ENCODE results near the gene E2F8.

E2F8 gene

DNA sequence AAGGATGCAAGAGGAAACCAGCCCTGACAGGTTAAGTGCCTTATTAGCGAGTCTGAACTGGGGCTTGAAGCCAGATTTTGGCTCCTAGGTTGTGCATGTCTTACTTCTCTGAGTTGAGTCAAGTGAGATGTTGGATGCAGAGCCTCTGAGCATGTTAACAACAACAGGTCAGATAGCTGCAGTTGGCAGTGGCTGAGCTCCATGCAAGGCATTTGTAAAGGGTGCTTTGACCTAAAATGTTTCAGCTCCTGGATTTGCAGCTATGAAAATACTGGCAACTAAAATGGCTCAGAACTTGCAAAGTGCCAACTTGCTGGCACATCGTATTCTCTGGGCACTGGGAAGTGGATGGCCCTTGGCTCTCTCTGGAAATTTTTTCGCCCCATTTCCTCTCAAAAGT lies 22.5 kb downstream of the E2F8 start:
- Histone ChIP-seq H3K36me3 (ENCODE audit: insufficient read depth, low read length) (peaks cover 2% of the 10 kb centered on the region; the same call in 1 of the 2 replicates), H3K4me1 (ENCODE audit: insufficient read depth, low read length) (no peaks in the 10 kb centered on the region), H3K27me3 (ENCODE audit: insufficient read depth, low read length, poor library complexity) (no peaks in the 10 kb centered on the region), H3K4me2 (ENCODE audit: insufficient read depth, low read length) (no peak overlapping the region), H3K9me3 (ENCODE audit: insufficient read depth, low read length, severe bottlenecking) (no peaks in the 10 kb centered on the region), H3K79me2 (ENCODE audit: insufficient read depth, low read length) (no peaks in the 10 kb centered on the region), H3K27ac (ENCODE audit: low read length) (no peak overlapping the region), H3K9ac (ENCODE audit: low read depth, low read length) (no peak overlapping the region), H3K4me3 (ENCODE audit: low read depth in 1 of 2, low read length in 2 of 2) (no peak overlapping the region), H2AFZ (ENCODE audit: low read depth, low read length) (no peak overlapping the region), H4K20me1 (ENCODE audit: insufficient read depth, low read length) (no peaks in the 10 kb centered on the region)
- TF ChIP-seq, protein P1, sequence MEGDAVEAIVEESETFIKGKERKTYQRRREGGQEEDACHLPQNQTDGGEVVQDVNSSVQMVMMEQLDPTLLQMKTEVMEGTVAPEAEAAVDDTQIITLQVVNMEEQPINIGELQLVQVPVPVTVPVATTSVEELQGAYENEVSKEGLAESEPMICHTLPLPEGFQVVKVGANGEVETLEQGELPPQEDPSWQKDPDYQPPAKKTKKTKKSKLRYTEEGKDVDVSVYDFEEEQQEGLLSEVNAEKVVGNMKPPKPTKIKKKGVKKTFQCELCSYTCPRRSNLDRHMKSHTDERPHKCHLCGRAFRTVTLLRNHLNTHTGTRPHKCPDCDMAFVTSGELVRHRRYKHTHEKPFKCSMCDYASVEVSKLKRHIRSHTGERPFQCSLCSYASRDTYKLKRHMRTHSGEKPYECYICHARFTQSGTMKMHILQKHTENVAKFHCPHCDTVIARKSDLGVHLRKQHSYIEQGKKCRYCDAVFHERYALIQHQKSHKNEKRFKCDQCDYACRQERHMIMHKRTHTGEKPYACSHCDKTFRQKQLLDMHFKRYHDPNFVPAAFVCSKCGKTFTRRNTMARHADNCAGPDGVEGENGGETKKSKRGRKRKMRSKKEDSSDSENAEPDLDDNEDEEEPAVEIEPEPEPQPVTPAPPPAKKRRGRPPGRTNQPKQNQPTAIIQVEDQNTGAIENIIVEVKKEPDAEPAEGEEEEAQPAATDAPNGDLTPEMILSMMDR (IDR thresholded peaks at IDR 0.05; ENCODE audit: borderline replicate concordance, extremely low read depth, low read length, poor library complexity, severe bottlenecking), result no peak
- TF ChIP-seq EZH2 (IDR thresholded peaks at IDR 0.05; ENCODE audit: borderline replicate concordance, low read depth, low read length, severe bottlenecking), result no peak
- no peak for ATAC-seq (ENCODE audit: insufficient read depth, low read depth)
- no peak for DNase-seq

DNA sequence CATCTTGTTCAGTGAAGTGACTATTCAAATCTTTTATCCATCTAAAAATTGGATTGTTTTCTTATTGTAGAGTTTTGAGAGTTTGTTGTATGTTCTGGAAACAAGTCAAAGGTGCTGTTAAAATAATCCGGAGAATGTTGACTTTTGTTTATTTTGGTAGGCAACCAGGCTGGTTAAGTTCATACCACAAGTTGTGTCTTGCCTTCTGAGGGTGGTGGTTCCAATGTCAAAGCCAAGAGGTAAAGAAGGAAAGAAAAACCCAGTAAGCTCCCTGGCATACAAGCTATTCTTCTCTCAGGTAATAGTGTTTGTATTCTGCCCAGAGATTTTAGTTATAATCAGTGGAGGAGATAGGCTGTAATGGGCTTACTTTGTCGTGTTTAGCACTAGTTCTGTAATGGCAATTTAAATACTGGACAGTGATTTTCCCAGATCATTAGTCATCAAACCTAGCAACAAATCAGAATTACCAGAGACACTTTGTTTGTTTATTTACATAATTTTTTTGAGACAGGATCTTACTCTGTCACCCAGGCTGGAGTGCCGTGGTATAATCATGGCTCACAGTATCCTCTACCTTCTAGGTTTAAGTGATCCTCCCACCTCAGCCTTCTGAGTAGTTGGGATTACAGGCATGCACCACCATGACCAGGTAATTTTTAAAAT lies 23.9 kb downstream of the E2F8 start:
- H3K4me1 ChIP-seq (ENCODE audit: insufficient read depth, low read length), result no peaks in the 10 kb centered on the region
- H3K4me2 ChIP-seq (ENCODE audit: insufficient read depth, low read length), result no peak overlapping the region
- no peaks in the 10 kb centered on the region for H3K9me3 ChIP-seq (ENCODE audit: insufficient read depth, low read length, severe bottlenecking)
- H3K27me3 ChIP-seq (ENCODE audit: insufficient read depth, low read length, poor library complexity), result no peaks in the 10 kb centered on the region
- no peak overlapping the region for H2AFZ ChIP-seq (ENCODE audit: low read depth, low read length)
- no peak for ATAC-seq (ENCODE audit: insufficient read depth, low read depth)
- H3K9ac ChIP-seq (ENCODE audit: low read depth, low read length), result no peak overlapping the region
- no peaks in the 10 kb centered on the region for H3K36me3 ChIP-seq (ENCODE audit: insufficient read depth, low read length)
- no peak for DNase-seq
- no peaks in the 10 kb centered on the region for H4K20me1 ChIP-seq (ENCODE audit: insufficient read depth, low read length)
- H3K79me2 ChIP-seq (ENCODE audit: insufficient read depth, low read length), result no peaks in the 10 kb centered on the region
- no peak overlapping the region for H3K27ac ChIP-seq (ENCODE audit: low read length)
- H3K4me3 ChIP-seq (ENCODE audit: low read depth in 1 of 2, low read length in 2 of 2), result no peak overlapping the region
- TF ChIP-seq, protein P1 (IDR thresholded peaks at IDR 0.05; ENCODE audit: borderline replicate concordance, extremely low read depth, low read length, poor library complexity, severe bottlenecking), result no peak
- no peak for TF ChIP-seq EZH2 (IDR thresholded peaks at IDR 0.05; ENCODE audit: borderline replicate concordance, low read depth, low read length, severe bottlenecking)

DNA sequence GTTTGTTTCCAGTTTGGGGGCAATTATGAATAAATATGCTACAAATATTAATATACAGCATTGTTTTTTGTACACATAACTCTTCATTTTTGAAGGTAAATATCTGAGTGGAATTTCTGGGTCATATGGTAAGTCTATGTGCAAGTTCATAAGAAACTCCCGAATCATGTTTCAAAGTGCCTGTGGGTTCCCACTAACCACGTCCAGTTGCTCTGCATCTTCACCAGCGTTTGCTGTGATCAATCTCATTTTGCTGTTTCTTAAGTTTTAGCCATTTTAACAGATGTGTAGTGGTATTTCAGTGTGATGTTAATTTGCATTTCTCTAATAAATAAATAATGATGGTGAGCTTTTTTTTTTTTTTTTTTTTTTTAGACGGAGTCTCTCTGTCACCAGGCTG lies 24.7 kb downstream of the E2F8 start:
- H3K9me3 ChIP-seq (ENCODE audit: insufficient read depth, low read length, severe bottlenecking), result no peaks in the 10 kb centered on the region
- no peak for ATAC-seq (ENCODE audit: insufficient read depth, low read depth)
- no peaks in the 10 kb centered on the region for H3K36me3 ChIP-seq (ENCODE audit: insufficient read depth, low read length)
- H3K4me1 ChIP-seq (ENCODE audit: insufficient read depth, low read length), result no peaks in the 10 kb centered on the region
- no peak overlapping the region for H3K4me2 ChIP-seq (ENCODE audit: insufficient read depth, low read length)
- no peaks in the 10 kb centered on the region for H4K20me1 ChIP-seq (ENCODE audit: insufficient read depth, low read length)
- DNase-seq, result no peak
- no peak overlapping the region for H3K4me3 ChIP-seq (ENCODE audit: low read depth in 1 of 2, low read length in 2 of 2)
- no peak for TF ChIP-seq EZH2 (IDR thresholded peaks at IDR 0.05; ENCODE audit: borderline replicate concordance, low read depth, low read length, severe bottlenecking)
- TF ChIP-seq, protein P1 (IDR thresholded peaks at IDR 0.05; ENCODE audit: borderline replicate concordance, extremely low read depth, low read length, poor library complexity, severe bottlenecking), result no peak
- no peaks in the 10 kb centered on the region for H3K79me2 ChIP-seq (ENCODE audit: insufficient read depth, low read length)
- H3K27me3 ChIP-seq (ENCODE audit: insufficient read depth, low read length, poor library complexity), result no peaks in the 10 kb centered on the region
- no peak overlapping the region for H2AFZ ChIP-seq (ENCODE audit: low read depth, low read length)
- H3K27ac ChIP-seq (ENCODE audit: low read length), result no peak overlapping the region
- no peak overlapping the region for H3K9ac ChIP-seq (ENCODE audit: low read depth, low read length)
